Vagina (tissue), 2 donors: Measurements from ENCODE around the gene KRTAP20-4. TPM values are rescaled to one million over a fixed set of nuclear protein-coding genes. Genes with fewer than 3 reads are reported as not detected.

ENCODE experiments used
- DNase-seq, 2 donors: peaks; one replicate each; pipeline ENCODE4 v3.0.0-alpha.2; 2017; ENCODE audit errors: extremely low spot score in 2 of 2
- H3K27ac ChIP-seq: fragments of 200-600 bp; sonication (generic); one replicate; pipeline ENCODE4 v1.5.1; 2019
- H3K27me3 ChIP-seq: fragments of 200-600 bp; sonication (generic); one replicate; pipeline ENCODE4 v1.5.1; 2019
- H3K36me3 ChIP-seq, 2 donors: fragments of 200-600 bp; sonication (generic); one replicate each; pipeline ENCODE4 v1.5.1; 2017 to 2019
- H3K4me1 ChIP-seq: fragments of 200-600 bp; sonication (generic); one replicate; pipeline ENCODE4 v1.5.1; 2019
- H3K4me3 ChIP-seq, 2 donors: fragments of 200-600 bp; sonication (generic); 1 replicate in 1 of 2; 2 replicates in 1 of 2; pipeline ENCODE4 v1.5.1; 2016 to 2019
- H3K9me3 ChIP-seq: fragments of 200-600 bp; sonication (generic); one replicate; pipeline ENCODE4 v1.5.1; 2019
- POLR2A ChIP-seq, 2 donors: fragments of 450-650 bp; IDR thresholded peaks; one replicate each; pipeline ENCODE4 v1.6.1; 2017; ENCODE audit warnings: antibody characterized with exemption in 2 of 2, mild to moderate bottlenecking in 2 of 2, moderate library complexity in 2 of 2
- POLR2AphosphoS5 ChIP-seq, 2 donors: sonication (generic); formaldehyde crosslinking; IDR thresholded peaks; one replicate each; pipeline ENCODE4 v1.9.0; 2017; ENCODE audit warnings: antibody characterized with exemption in 2 of 2, mild to moderate bottlenecking in 2 of 2, low read depth in 1 of 2; ENCODE audit not compliant: insufficient read depth in 1 of 2
- intact Hi-C: fragments of 100-400 bp; cut with DNase I; formaldehyde crosslinking; loops from one replicate; pipeline ENCODE4 v1.15.1; 2023
- small RNA-seq: library from RNA; depleted of rRNA; stranded (forward); fragments of <200 nt; gene quantifications from one replicate; pipeline ENCODE3, GENCODE V24; 2016
- total RNA-seq: library from RNA; depleted of rRNA; stranded (reverse); fragments of >200 nt; gene quantifications from one replicate; pipeline ENCODE4 v1.2.3, GENCODE V29; 2016
- TF ChIP-seq, protein P1 (sequence below), 3 experiments: fragments of 450-650 bp in 2 of 3; fragments of 200-600 bp in 1 of 3; sonication (generic) in 1 of 3; IDR thresholded peaks; one replicate each; pipeline ENCODE4 v1.5.1; 2017 to 2019; ENCODE audit warnings: antibody characterized with exemption in 3 of 3, mild to moderate bottlenecking in 2 of 3, moderate library complexity in 2 of 3

Gene KRTAP20-4
- total RNA-seq, 1 donor from 2014 or later, result not detected

- no peaks in the 10 kb centered on the region for H3K36me3 ChIP-seq
- no peaks in the 10 kb centered on the region for H3K4me1 ChIP-seq
- TF ChIP-seq POLR2AphosphoS5 (IDR thresholded peaks at IDR 0.05; ENCODE audit: insufficient read depth in 1 of 2, low read depth in 1 of 2) (no peak), POLR2A (IDR thresholded peaks at IDR 0.05) (no peak)
- TF ChIP-seq, protein P1, sequence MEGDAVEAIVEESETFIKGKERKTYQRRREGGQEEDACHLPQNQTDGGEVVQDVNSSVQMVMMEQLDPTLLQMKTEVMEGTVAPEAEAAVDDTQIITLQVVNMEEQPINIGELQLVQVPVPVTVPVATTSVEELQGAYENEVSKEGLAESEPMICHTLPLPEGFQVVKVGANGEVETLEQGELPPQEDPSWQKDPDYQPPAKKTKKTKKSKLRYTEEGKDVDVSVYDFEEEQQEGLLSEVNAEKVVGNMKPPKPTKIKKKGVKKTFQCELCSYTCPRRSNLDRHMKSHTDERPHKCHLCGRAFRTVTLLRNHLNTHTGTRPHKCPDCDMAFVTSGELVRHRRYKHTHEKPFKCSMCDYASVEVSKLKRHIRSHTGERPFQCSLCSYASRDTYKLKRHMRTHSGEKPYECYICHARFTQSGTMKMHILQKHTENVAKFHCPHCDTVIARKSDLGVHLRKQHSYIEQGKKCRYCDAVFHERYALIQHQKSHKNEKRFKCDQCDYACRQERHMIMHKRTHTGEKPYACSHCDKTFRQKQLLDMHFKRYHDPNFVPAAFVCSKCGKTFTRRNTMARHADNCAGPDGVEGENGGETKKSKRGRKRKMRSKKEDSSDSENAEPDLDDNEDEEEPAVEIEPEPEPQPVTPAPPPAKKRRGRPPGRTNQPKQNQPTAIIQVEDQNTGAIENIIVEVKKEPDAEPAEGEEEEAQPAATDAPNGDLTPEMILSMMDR (IDR thresholded peaks at IDR 0.05), result no peak
- no peaks in the 10 kb centered on the region for H3K27me3 ChIP-seq
- H3K4me3 ChIP-seq, result no peak overlapping the region
- H3K9me3 ChIP-seq, result no peaks in the 10 kb centered on the region
- no peak for DNase-seq
- no peak overlapping the region for H3K27ac ChIP-seq
- intact Hi-C loops, result no loop called here
Measured at GRCh38 chr21:30668776-30669175, 48.3 kb downstream of the KRTAP20-4 start.

Small RNA genes within 50 kb of the gene (small RNA-seq; reads per million reads assigned to genes)
- gene KRTAP20-1 (not detected), gene KRTAP20-3 (not detected), gene KRTAP20-4 (not detected), gene KRTAP22-1 (not detected), gene KRTAP22-2 (not detected)

Other genes starting within 250 kb of the KRTAP20-4 start
- not detected for gene KRTAP13-2, start 248.4 kb upstream of the KRTAP20-4 start, total RNA-seq
- not detected for gene KRTAP13-1, start 224.6 kb upstream of the KRTAP20-4 start, total RNA-seq
- not detected for gene KRTAP13-3, start 194.7 kb upstream of the KRTAP20-4 start, total RNA-seq
- gene KRTAP13-4, start 190.4 kb upstream of the KRTAP20-4 start, total RNA-seq, result not detected
- gene KRTAP15-1, start 180.4 kb upstream of the KRTAP20-4 start, total RNA-seq, result not detected
- not detected for gene KRTAP19-1, start 140.3 kb upstream of the KRTAP20-4 start, total RNA-seq
- gene KRTAP19-2, start 133.2 kb upstream of the KRTAP20-4 start, total RNA-seq, result not detected
- not detected for gene KRTAP19-3, start 128.6 kb upstream of the KRTAP20-4 start, total RNA-seq
- not detected for gene KRTAP19-4, start 123.5 kb upstream of the KRTAP20-4 start, total RNA-seq
- gene KRTAP19-5, start 118.5 kb upstream of the KRTAP20-4 start, total RNA-seq, result not detected
- not detected for gene KRTAP19-6, start 78.8 kb upstream of the KRTAP20-4 start, total RNA-seq
- gene KRTAP19-7, start 59.3 kb upstream of the KRTAP20-4 start, total RNA-seq, result not detected
- gene KRTAP22-2, start 30.2 kb upstream of the KRTAP20-4 start, total RNA-seq, result not detected
- not detected for gene KRTAP6-3, start 28.2 kb upstream of the KRTAP20-4 start, total RNA-seq
- not detected for gene KRTAP6-2, start 21.7 kb upstream of the KRTAP20-4 start, total RNA-seq
- gene KRTAP22-1, start 19.5 kb upstream of the KRTAP20-4 start, total RNA-seq, result not detected
- not detected for gene KRTAP6-1, start 6.7 kb upstream of the KRTAP20-4 start, total RNA-seq
- not detected for gene KRTAP20-1, start 4.2 kb upstream of the KRTAP20-4 start, total RNA-seq
- not detected for gene KRTAP20-2, start 14.6 kb downstream of the KRTAP20-4 start, total RNA-seq
- gene KRTAP20-3, start 22.2 kb downstream of the KRTAP20-4 start, total RNA-seq, result not detected
- not detected for gene KRTAP21-3, start 98.2 kb downstream of the KRTAP20-4 start, total RNA-seq
- not detected for gene KRTAP21-2, start 126.6 kb downstream of the KRTAP20-4 start, total RNA-seq
- not detected for gene KRTAP21-1, start 134.8 kb downstream of the KRTAP20-4 start, total RNA-seq
- not detected for gene KRTAP8-1, start 192.6 kb downstream of the KRTAP20-4 start, total RNA-seq
- gene KRTAP7-1, start 209.1 kb downstream of the KRTAP20-4 start, total RNA-seq, result not detected